K562 (cell line): Measurements from ENCODE around the gene SLK. TPM values are rescaled to one million over a fixed set of nuclear protein-coding genes. Genes with fewer than 3 reads are reported as not detected.

Source experiments
- DEAF1 ChIP-seq: fragments of 450-650 bp; formaldehyde crosslinking; IDR thresholded peaks from 2 replicates; pipeline ENCODE4 v1.4.0; 2020; ENCODE audit warnings: mild to moderate bottlenecking, moderate library complexity
- ELF2 ChIP-seq: fragments of 250-450 bp; sonication (Bioruptor Pico); IDR thresholded peaks from 2 replicates; pipeline ENCODE4 v1.5.0; 2021; ENCODE audit warnings: mild to moderate bottlenecking
- ERF ChIP-seq: fragments of 450-650 bp; formaldehyde crosslinking; IDR thresholded peaks from 2 replicates; pipeline ENCODE4 v1.4.0; 2020; ENCODE audit warnings: mild to moderate bottlenecking, mixed read lengths
- IRF1 ChIP-seq: sonication (generic); formaldehyde crosslinking; IDR thresholded peaks from 2 replicates; pipeline ENCODE4 v1.8.0; 2022; ENCODE audit warnings: missing genetic modification reagents, mild to moderate bottlenecking, borderline replicate concordance
- NFATC3 ChIP-seq: fragments of 450-650 bp; IDR thresholded peaks from 2 replicates; pipeline ENCODE4 v1.6.1; 2017; ENCODE audit warnings: mild to moderate bottlenecking
- PHF20 ChIP-seq: fragments of 450-650 bp; IDR thresholded peaks from 2 replicates; pipeline ENCODE4 v1.6.1; 2018; ENCODE audit not compliant: partially characterized antibody
- PHF21A ChIP-seq: fragments of 450-650 bp; IDR thresholded peaks from 2 replicates; pipeline ENCODE4 v1.6.1; 2017; ENCODE audit warnings: low read depth, borderline replicate concordance
- POLR2A ChIP-seq: fragments of 450-650 bp; conservative IDR thresholded peaks from 2 replicates; pipeline ENCODE4 v1.6.1; 2016
- PRPF4 ChIP-seq: fragments of 200-400 bp; formaldehyde crosslinking; IDR thresholded peaks from one replicate; pipeline ENCODE4 v1.6.1; 2017; ENCODE audit warnings: low read length, low read depth, mild to moderate bottlenecking; ENCODE audit not compliant: insufficient read depth, poor library complexity, severe bottlenecking
- RFX7 ChIP-seq: fragments of 250-450 bp; sonication (Bioruptor Pico); IDR thresholded peaks from 2 replicates; pipeline ENCODE4 v1.5.1; 2021; ENCODE audit warnings: mild to moderate bottlenecking
- SRF ChIP-seq, 2 experiments: fragments of 250-450, 450-650 bp in 1 of 2; sonication (Bioruptor Pico) in 1 of 2; sonication (generic) in 1 of 2; formaldehyde crosslinking; IDR thresholded peaks; 2 replicates each; pipeline versions ENCODE4 v1.5.0 to v1.5.1; 2020 to 2022; ENCODE audit warnings: mild to moderate bottlenecking in 1 of 2, missing genetic modification reagents in 1 of 2
- SRSF1 ChIP-seq: fragments of 200-400 bp; formaldehyde crosslinking; IDR thresholded peaks from 2 replicates; pipeline ENCODE4 v1.6.1; 2017; ENCODE audit warnings: mild to moderate bottlenecking, low read depth, low read length, moderate library complexity
- STAT5B ChIP-seq: fragments of 250-450 bp; sonication (Bioruptor Pico); IDR thresholded peaks from 2 replicates; pipeline ENCODE4 v1.8.0; 2021; ENCODE audit warnings: mild to moderate bottlenecking, inconsistent platforms
- TBL1XR1 ChIP-seq, 2 experiments: IDR thresholded peaks; 2 replicates each; pipeline ENCODE4 v1.6.1; 2012; ENCODE audit warnings: improper control_type of control experiment in 2 of 2, low read length in 2 of 2, mild to moderate bottlenecking in 1 of 2
- TEAD4 ChIP-seq, 2 experiments: sonication (generic) in 1 of 2; formaldehyde crosslinking in 1 of 2; IDR thresholded peaks; 2 replicates each; pipeline versions ENCODE4 v1.6.1 to v1.8.0; 2012 to 2022; ENCODE audit warnings: borderline replicate concordance in 1 of 2, inconsistent platforms in 1 of 2, low read length in 1 of 2, mild to moderate bottlenecking in 1 of 2, missing genetic modification reagents in 1 of 2
- TFAM ChIP-seq: fragments of 250-450 bp; sonication (Bioruptor Pico); conservative IDR thresholded peaks from 2 replicates; pipeline ENCODE4 v1.5.0; 2021; ENCODE audit warnings: mild to moderate bottlenecking, moderate library complexity
- UBTF ChIP-seq, 2 experiments: IDR thresholded peaks; 2 replicates each; pipeline ENCODE4 v1.6.1; 2012; ENCODE audit warnings: improper control_type of control experiment in 2 of 2, low read depth in 2 of 2, low read length in 2 of 2, borderline replicate concordance in 1 of 2
- ZBTB49 ChIP-seq: sonication (generic); formaldehyde crosslinking; IDR thresholded peaks from 2 replicates; pipeline ENCODE4 v1.8.0; 2022; ENCODE audit warnings: missing genetic modification reagents, mild to moderate bottlenecking, borderline replicate concordance
- ZNF239 ChIP-seq: fragments of 250-450 bp; sonication (Bioruptor Pico); IDR thresholded peaks from 2 replicates; pipeline ENCODE4 v1.4.0; 2020; ENCODE audit warnings: mild to moderate bottlenecking
- ZNF347 ChIP-seq: fragments of 450-650 bp; formaldehyde crosslinking; IDR thresholded peaks from 2 replicates; pipeline ENCODE4 v1.4.0; 2020; ENCODE audit warnings: low read depth, mild to moderate bottlenecking, moderate library complexity
- polyA plus RNA-seq, 8 experiments: library from polyadenylated mRNA; depleted of rRNA in 4 of 8; stranded (reverse) in 5 of 8; unstranded in 3 of 8; fragments of >200 nt; fragmentation: Nextera tagmentation in 2 of 8; fragmentation: Illumina TruSeq in 1 of 8; extraction: Ambion mirVana in 2 of 8; extraction: Trizol in 1 of 8; gene quantifications; 2 replicates each; pipeline versions ENCODE4 v1.2.1 to v1.2.3, GENCODE V29; 2011 to 2014; ENCODE audit warnings: inconsistent platforms in 1 of 8, missing spikeins in 1 of 8
- total RNA-seq, 7 experiments: library from RNA; depleted of rRNA in 6 of 7; stranded (reverse); fragments of >200 nt in 6 of 7; fragmentation: Illumina TruSeq in 2 of 7; extraction: Trizol in 2 of 7; gene quantifications; 2 replicates each; pipeline versions ENCODE4 v1.2.1 to v1.2.3, GENCODE V29; 2011 to 2021; ENCODE audit warnings: low replicate concordance in 1 of 7

SLK gene
- total and polyA plus RNA-seq, 9 of the 15 experiments (the other 6 are each of a cell fraction or from before 2014, with no cell fraction given) = 8.2 to 40.0 (median 23.4) TPM

GRCh38 chr10:103966671-103967447 lies at the start of gene SLK (continued):
- TF ChIP-seq STAT5B (CRISPR knock-in tag) (no peak), ELF2 (CRISPR knock-in tag) (no peak), PRPF4 (no peak), NFATC3 (no peak), POLR2A (peak; percentile 81), TFAM (CRISPR knock-in tag) (no peak), ZNF347 (CRISPR knock-in tag) (no peak), ERF (CRISPR knock-in tag) (0 out of 2 replicates have a peak, but pooled peaks have one; percentile 68), DEAF1 (CRISPR knock-in tag) (no peak), SRF (CRISPR knock-in tag; IDR thresholded peaks at IDR 0.05) (0 out of 4 replicates have a peak, but pooled peaks of 1 of the 2 experiments have one; percentile 12), SRSF1 (no peak), TBL1XR1 (IDR thresholded peaks at IDR 0.05; ENCODE audit: low read length in 2 of 2) (no peak), IRF1 (CRISPR knock-in tag) (no peak), PHF20 (no peak), RFX7 (CRISPR knock-in tag) (no peak), ZBTB49 (no peak), TEAD4 (IDR thresholded peaks at IDR 0.05; ENCODE audit: low read length) (no peak), TEAD4 (CRISPR knock-in tag; IDR thresholded peaks at IDR 0.05; ENCODE audit: borderline replicate concordance) (no peak), ZNF239 (CRISPR knock-in tag) (peak; percentile 13; the same call in 1 of the 2 replicates), PHF21A (no peak), UBTF (IDR thresholded peaks at IDR 0.05; ENCODE audit: borderline replicate concordance in 1 of 2, low read depth in 2 of 2, low read length in 2 of 2) (no peak; a peak in 1 of 4 replicates)
